Kidney (tissue), 14 donors: Measurements from ENCODE around the gene ISM1. TPM values are rescaled to one million over a fixed set of nuclear protein-coding genes. Genes with fewer than 3 reads are reported as not detected.

ENCODE experiments used
- DNase-seq, 5 donors: peaks; one replicate each; pipeline ENCODE4 v3.0.0-alpha.2; 2013 to 2020
- FAIRE-seq: peaks from 2 replicates; lab custom pipeline; 2012; peaks lifted over from hg19 to GRCh38; lab: Jason Lieb, UNC
- H3K27ac ChIP-seq, 2 donors: one replicate each; pipeline ENCODE4 v1.7.0; 2013; ENCODE audit warnings: low read depth in 2 of 2, low read length in 2 of 2, inconsistent platforms in 1 of 2
- H3K27me3 ChIP-seq: one replicate; pipeline ENCODE4 v1.7.1; 2013; ENCODE audit warnings: low read length, inconsistent platforms; ENCODE audit not compliant: control insufficient read depth, insufficient read depth
- H3K36me3 ChIP-seq, 3 donors: one replicate each; pipeline versions ENCODE4 v1.7.0 to v1.7.1; 2013; ENCODE audit warnings: low read length in 3 of 3, control low read depth in 1 of 3, inconsistent platforms in 1 of 3; ENCODE audit not compliant: insufficient read depth in 3 of 3, control insufficient read depth in 2 of 3
- H3K4me1 ChIP-seq, 3 donors: one replicate each; pipeline versions ENCODE4 v1.7.0 to v1.7.1; 2013; ENCODE audit warnings: low read length in 3 of 3, inconsistent platforms in 1 of 3, low read depth in 1 of 3; ENCODE audit not compliant: control insufficient read depth in 2 of 3, insufficient read depth in 2 of 3
- H3K4me3 ChIP-seq, 3 donors: one replicate each; pipeline versions ENCODE4 v1.7.0 to v1.8.1; 2013; ENCODE audit warnings: low read length in 3 of 3, control low read depth in 1 of 3, inconsistent platforms in 1 of 3
- H3K9ac ChIP-seq, 3 donors: one replicate each; pipeline versions ENCODE4 v1.7.0 to v1.7.1; 2013; ENCODE audit warnings: low read length in 3 of 3, control low read depth in 1 of 3, inconsistent platforms in 1 of 3
- H3K9me3 ChIP-seq, 3 donors: one replicate each; pipeline versions ENCODE4 v1.7.0 to v1.7.1; 2013; ENCODE audit warnings: low read length in 3 of 3, control low read depth in 1 of 3, inconsistent platforms in 1 of 3; ENCODE audit not compliant: control insufficient read depth in 2 of 3, insufficient read depth in 1 of 3
- CTCF ChIP-seq: IDR thresholded peaks from 3 replicates; pipeline ENCODE4 v1.5.1; 2012; ENCODE audit warnings: mild to moderate bottlenecking, moderate library complexity, borderline replicate concordance; ENCODE audit not compliant: insufficient read depth; ENCODE audit errors: extremely low read depth
- intact Hi-C: fragments of 100-400 bp; cut with DNase I; formaldehyde crosslinking; loops from one replicate; pipeline ENCODE4 v1.11.1; 2022
- polyA plus RNA-seq: library from polyadenylated mRNA; stranded (reverse); fragments of 350-450 nt; fragmentation: Illumina TruSeq; extraction: RNeasy Lipid Tissue Mini Kit (QIAGEN cat#74804); gene quantifications from one replicate; pipeline ENCODE4 v1.2.3, GENCODE V29; 2014; ENCODE audit warnings: low read depth, low replicate concordance; ENCODE audit not compliant: insufficient read depth
- total RNA-seq: library from RNA; stranded (reverse); fragmentation: NEBNext Ultra II Directional; extraction: Animal tissue kit (Norgen Biotek cat#: 25700); gene quantifications from one replicate; pipeline ENCODE4 v1.2.1, GENCODE V29; 2021
- donor health status: control.
- donor health status: control.
- donor health status: control.
- donor health status: control.
- donor health status: control.
- donor health status: DM: yes; HTN: yes; CAD: no.
- donor health status: Normal renal cell carcinoma (clear cell type).

Gene ISM1
- total and polyA plus RNA-seq, 2 donors from 2014 or later: 2.0 to 2.6 TPM

GRCh38 chr20:13317439-13317838 is 96.4 kb downstream of the ISM1 start:
- Histone ChIP-seq H3K9me3 (peaks cover 0 to 7% (median 0%) of the 10 kb centered on the region in 3 donors), H3K9ac (no peak overlapping the region), H3K36me3 (no peaks in the 10 kb centered on the region), H3K4me3 (no peak overlapping the region), H3K27ac (no peak overlapping the region), H3K4me1 (no peaks in the 10 kb centered on the region), H3K27me3 (no peaks in the 10 kb centered on the region)
- intact Hi-C loops: no loop called here
- DNase-seq (no peak), FAIRE-seq (no peak)
- no peak for TF ChIP-seq CTCF

GRCh38 chr20:13318871-13319521 is 97.9 kb downstream of the ISM1 start:
- H3K4me3 ChIP-seq: no peak overlapping the region

GRCh38 chr20:13320702-13321101 is 99.6 kb downstream of the ISM1 start:
- intact Hi-C loops: no loop called here
- no peak for TF ChIP-seq CTCF
- Histone ChIP-seq H3K36me3 (no peaks in the 10 kb centered on the region), H3K27me3 (no peaks in the 10 kb centered on the region), H3K4me3 (no peak overlapping the region), H3K27ac (no peak overlapping the region), H3K9me3 (peaks cover 0 to 7% (median 0%) of the 10 kb centered on the region in 3 donors), H3K9ac (no peak overlapping the region), H3K4me1 (no peaks in the 10 kb centered on the region)
- DNase-seq (no peak), FAIRE-seq (no peak)

More at GRCh38 chr20:13318871-13319521, 97.9 kb downstream of the ISM1 start:
- TF ChIP-seq CTCF: no peak
- FAIRE-seq: no peak
- no peaks in the 10 kb centered on the region for H3K27me3 ChIP-seq
- no peak overlapping the region for H3K9ac ChIP-seq
- no peak for DNase-seq
- H3K36me3 ChIP-seq: no peaks in the 10 kb centered on the region
- no peaks in the 10 kb centered on the region for H3K4me1 ChIP-seq
- intact Hi-C loops: no loop called here
- peaks cover 0 to 7% (median 0%) of the 10 kb centered on the region in 3 donors for H3K9me3 ChIP-seq
- no peak overlapping the region for H3K27ac ChIP-seq
